ENCODE measurements around the gene MRPL9.

The MRPL9 gene
- 39.0 to 44.1 reads per million in 2 donors for total RNA-seq

- peak; percentile 65 to 91 (median 76) for DNase-seq
These were observed at the start of gene MRPL9 for GRCh38 chr1:151762941-151763921. Gene MRPL9, minus strand, starts transcription at chr1:151763496. Its CDS starts 17 bp downstream, at chr1:151763479.

GRCh38 chr1:151811181-151811580 lies 47.9 kb upstream of the MRPL9 start:
- DNase-seq: no peak

- no peak for DNase-seq
These were observed 46.8 kb upstream of the MRPL9 start for GRCh38 chr1:151809985-151810556.

- no peak for DNase-seq
These were observed 46.1 kb upstream of the MRPL9 start for GRCh38 chr1:151809290-151809984.

- DNase-seq: no peak
These were observed 44.5 kb upstream of the MRPL9 start for GRCh38 chr1:151807766-151808165.

- DNase-seq: no peak
These were observed 43.8 kb upstream of the MRPL9 start for GRCh38 chr1:151807131-151807530.

GRCh38 chr1:151806170-151806569 lies 42.9 kb upstream of the MRPL9 start:
- DNase-seq: no peak

GRCh38 chr1:151805066-151805820 lies 41.9 kb upstream of the MRPL9 start, which contains the start of gene LINGO4:
Gene LINGO4, minus strand, starts transcription at chr1:151805419. Its CDS starts 2,715 bp downstream, at chr1:151802704.
- no peak for DNase-seq

GRCh38 chr1:151803915-151804314 lies 40.6 kb upstream of the MRPL9 start:
- DNase-seq: no peak

GRCh38 chr1:151803164-151803563 lies 39.9 kb upstream of the MRPL9 start:
- DNase-seq: no peak

- DNase-seq: no peak
These were observed 39.1 kb upstream of the MRPL9 start for GRCh38 chr1:151802372-151802771.

- DNase-seq: no peak
These were observed 38.5 kb upstream of the MRPL9 start for GRCh38 chr1:151801846-151802245.

GRCh38 chr1:151801310-151801820 lies 38.1 kb upstream of the MRPL9 start:
- no peak for DNase-seq

- DNase-seq: no peak
These were observed 37.5 kb upstream of the MRPL9 start for GRCh38 chr1:151800830-151801229.

- DNase-seq: no peak
These were observed 36.1 kb upstream of the MRPL9 start for GRCh38 chr1:151799179-151800022.

GRCh38 chr1:151798571-151798970 lies 35.3 kb upstream of the MRPL9 start:
- DNase-seq: no peak

GRCh38 chr1:151790940-151791651 lies 27.8 kb upstream of the MRPL9 start:
- DNase-seq: peak in 1 of 5 experiments; percentile 20

- DNase-seq: peak; percentile 93 to 100 (median 98)
These were observed 27.0 kb upstream of the MRPL9 start, which contains the start of gene TDRKH for GRCh38 chr1:151790071-151790939. Gene TDRKH, minus strand, starts transcription at chr1:151790500. Its CDS starts 7,478 bp downstream, at chr1:151783022.

- DNase-seq: no peak
These were observed 24.4 kb upstream of the MRPL9 start for GRCh38 chr1:151787689-151788088.

Data from T-helper 2 cell (primary cell).